HUDEP-2 (cell line): ENCODE measurements around the gene LCOR.

ENCODE experiments used
- DNase-seq, 76 experiments: peaks; one replicate each; lab custom pipeline; 2025; ENCODE audit not compliant: unreplicated experiment in 76 of 76; lab: John Stamatoyannopoulos, UW

LCOR gene

DNA sequence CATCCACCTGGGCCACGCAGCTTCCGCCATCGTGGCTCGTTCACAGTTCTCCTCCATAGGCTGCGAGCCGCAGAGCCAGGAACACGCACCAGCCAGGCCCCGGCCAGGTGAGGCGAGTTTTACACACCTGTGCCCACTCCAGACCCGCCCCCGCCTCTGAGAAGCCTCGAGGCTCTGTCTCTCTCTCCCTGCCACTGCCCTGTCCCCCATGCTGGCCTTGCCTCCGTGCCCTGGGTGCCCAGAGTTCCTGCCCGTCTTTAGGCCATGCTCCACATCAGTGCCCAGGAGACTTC is 211.4 kb downstream of the LCOR start:
- no peak for DNase-seq
